H1 (cell line): ENCODE results near the gene SDF2. TPM values are rescaled to one million over a fixed set of nuclear protein-coding genes. Genes with fewer than 3 reads are reported as not detected.

Experiments
- CTCF ChIA-PET: fragments of 300-600 bp; sonication (Branson Sonifier 250); formaldehyde crosslinking; loops from one replicate; lab custom pipeline; 2021; ENCODE audit not compliant: partially characterized antibody; lab: Charles Lee
- POLR2A ChIA-PET: fragments of 300-600 bp; sonication (Branson Sonifier 250); formaldehyde crosslinking; loops from one replicate; lab custom pipeline; 2021; ENCODE audit warnings: inconsistent platforms; ENCODE audit not compliant: partially characterized antibody; lab: Charles Lee
- DNase-seq, 2 experiments: peaks; one replicate each; pipeline versions ENCODE4 v3.0.0 to v3.0.0-alpha.2; 2010 to 2022; ENCODE audit warnings: low spot score in 2 of 2, low read depth in 1 of 2, mixed read lengths in 1 of 2
- FAIRE-seq: peaks from 2 replicates; lab custom pipeline; 2011; peaks lifted over from hg19 to GRCh38; lab: Jason Lieb, UNC
- H2AFZ ChIP-seq: 2 replicates; pipeline ENCODE4 v1.8.1; 2012; ENCODE audit warnings: low read length, inconsistent platforms
- H2AK5ac ChIP-seq: 2 replicates; pipeline ENCODE4 v1.6.1; 2013; ENCODE audit warnings: low read depth, low read length
- H2BK120ac ChIP-seq: replicated peaks from 2 replicates; pipeline ENCODE3; 2013; ENCODE audit warnings: low read depth, low read length, inconsistent platforms
- H2BK12ac ChIP-seq: 2 replicates; pipeline ENCODE4 v1.6.1; 2013; ENCODE audit warnings: low read depth, low read length
- H2BK15ac ChIP-seq: 2 replicates; pipeline ENCODE4 v1.6.1; 2013; ENCODE audit warnings: low read length
- H2BK20ac ChIP-seq: 2 replicates; pipeline ENCODE4 v1.6.1; 2013; ENCODE audit warnings: low read length
- H2BK5ac ChIP-seq: 2 replicates; pipeline ENCODE4 v1.6.1; 2013; ENCODE audit warnings: low read depth, low read length
- H3K14ac ChIP-seq: 2 replicates; pipeline ENCODE4 v1.6.1; 2013; ENCODE audit warnings: inconsistent platforms; ENCODE audit not compliant: insufficient read length
- H3K18ac ChIP-seq: 2 replicates; pipeline ENCODE4 v1.6.1; 2013; ENCODE audit warnings: low read length; ENCODE audit errors: extremely low read depth
- H3K23ac ChIP-seq: 2 replicates; pipeline ENCODE4 v1.6.1; 2013; ENCODE audit warnings: inconsistent platforms; ENCODE audit not compliant: insufficient read length
- H3K23me2 ChIP-seq: 2 replicates; pipeline ENCODE4 v1.6.1; 2013; ENCODE audit warnings: low read depth, low read length
- H3K27ac ChIP-seq: 2 replicates; pipeline ENCODE4 v1.6.1; 2011; ENCODE audit warnings: low read depth, low read length, inconsistent platforms
- H3K27me3 ChIP-seq, 4 experiments: replicated peaks in 1 of 4; 1 replicate in 1 of 4; 2 replicates in 3 of 4; pipeline versions ENCODE4 v1.6.1 to v1.8.1; 2011 to 2013; ENCODE audit warnings: low read length in 3 of 4, mild to moderate bottlenecking in 3 of 4, inconsistent platforms in 2 of 4, mixed read lengths in 2 of 4, moderate library complexity in 1 of 4; ENCODE audit not compliant: control insufficient read depth in 3 of 4, insufficient read depth in 3 of 4; ENCODE audit errors: extremely low read depth in 1 of 4
- H3K36me3 ChIP-seq, 4 experiments: 2 replicates each; pipeline versions ENCODE4 v1.6.1 to v1.8.1; 2011 to 2013; ENCODE audit warnings: mild to moderate bottlenecking in 4 of 4, low read length in 3 of 4, moderate library complexity in 2 of 4, control low read depth in 1 of 4, inconsistent platforms in 1 of 4; ENCODE audit not compliant: insufficient read depth in 4 of 4, control insufficient read depth in 2 of 4
- H3K4ac ChIP-seq: replicated peaks from 2 replicates; pipeline ENCODE3; 2013; ENCODE audit warnings: low read length, low read depth, mixed read lengths, inconsistent platforms; ENCODE audit not compliant: insufficient read length
- H3K4me1 ChIP-seq, 4 experiments: replicated peaks in 1 of 4; 1 replicate in 1 of 4; 2 replicates in 3 of 4; pipeline versions ENCODE4 v1.6.1 to v1.8.1; 2011 to 2013; ENCODE audit warnings: low read length in 3 of 4, inconsistent platforms in 2 of 4, mixed read lengths in 1 of 4; ENCODE audit not compliant: insufficient read depth in 4 of 4, control insufficient read depth in 3 of 4
- H3K4me2 ChIP-seq, 2 experiments: 2 replicates each; pipeline versions ENCODE4 v1.6.1 to v1.8.1; 2011 to 2013; ENCODE audit warnings: low read depth in 2 of 2, low read length in 2 of 2, control low read depth in 1 of 2, inconsistent platforms in 1 of 2, mild to moderate bottlenecking in 1 of 2; ENCODE audit not compliant: insufficient read depth in 1 of 2
- H3K4me3 ChIP-seq, 4 experiments: fragments of 200-600, 300-600 bp in 1 of 4; sonication (generic), shearing (Covaris generic), sonication (Bioruptor Twin) in 1 of 4; 2 replicates each; pipeline versions ENCODE4 v1.5.1 to v1.8.1; 2011 to 2016; ENCODE audit warnings: low read length in 4 of 4, low read depth in 3 of 4, control low read depth in 2 of 4, inconsistent platforms in 2 of 4, mild to moderate bottlenecking in 2 of 4, mixed read lengths in 1 of 4, moderate library complexity in 1 of 4; ENCODE audit not compliant: insufficient read depth in 2 of 4; ENCODE audit errors: extremely low read depth in 1 of 4
- H3K56ac ChIP-seq: replicated peaks from 2 replicates; pipeline ENCODE3; 2013; ENCODE audit warnings: low read depth, mild to moderate bottlenecking, mixed read lengths, low read length, inconsistent platforms; ENCODE audit not compliant: insufficient read length
- H3K79me1 ChIP-seq: 2 replicates; pipeline ENCODE4 v1.6.1; 2013; ENCODE audit warnings: low read depth, low read length, control low read depth
- H3K79me2 ChIP-seq, 2 experiments: 2 replicates each; pipeline versions ENCODE4 v1.6.1 to v1.8.1; 2012 to 2013; ENCODE audit warnings: low read length in 2 of 2, mild to moderate bottlenecking in 2 of 2, inconsistent platforms in 1 of 2; ENCODE audit not compliant: insufficient read depth in 2 of 2, control insufficient read depth in 1 of 2
- H3K9ac ChIP-seq, 4 experiments: replicated peaks in 1 of 4; 1 replicate in 1 of 4; 2 replicates in 3 of 4; pipeline versions ENCODE4 v1.6.1 to v1.8.1; 2011 to 2013; ENCODE audit warnings: low read depth in 3 of 4, low read length in 3 of 4, control low read depth in 2 of 4, mild to moderate bottlenecking in 2 of 4, moderate library complexity in 2 of 4, inconsistent platforms in 1 of 4; ENCODE audit errors: extremely low read depth in 1 of 4
- H3K9me3 ChIP-seq, 2 experiments: 2 replicates each; pipeline versions ENCODE4 v1.6.1 to v1.8.1; 2012 to 2013; ENCODE audit warnings: mild to moderate bottlenecking in 2 of 2, moderate library complexity in 2 of 2, control low read depth in 1 of 2, inconsistent platforms in 1 of 2, low read depth in 1 of 2, low read length in 1 of 2, mixed read lengths in 1 of 2; ENCODE audit not compliant: insufficient read depth in 2 of 2
- H4K20me1 ChIP-seq, 2 experiments: replicated peaks in 1 of 2; 2 replicates each; pipeline versions ENCODE3 to v1.8.1; 2011 to 2013; ENCODE audit warnings: inconsistent platforms in 2 of 2, low read length in 2 of 2, mild to moderate bottlenecking in 1 of 2; ENCODE audit not compliant: insufficient read depth in 2 of 2, control insufficient read depth in 1 of 2
- H4K5ac ChIP-seq: 2 replicates; pipeline ENCODE4 v1.6.1; 2013; ENCODE audit warnings: low read length, low read depth, mixed read lengths, inconsistent platforms; ENCODE audit not compliant: insufficient read length
- H4K8ac ChIP-seq: 2 replicates; pipeline ENCODE4 v1.8.0; 2013; ENCODE audit warnings: mild to moderate bottlenecking, moderate library complexity, low read length, inconsistent platforms; ENCODE audit not compliant: insufficient read depth; ENCODE audit errors: extremely low read depth
- H4K91ac ChIP-seq: replicated peaks from 2 replicates; pipeline ENCODE3; 2013; ENCODE audit warnings: low read length, mixed read lengths, inconsistent platforms; ENCODE audit not compliant: insufficient read length
- CHD2 ChIP-seq: IDR thresholded peaks from 2 replicates; pipeline ENCODE4 v1.6.1; 2012; ENCODE audit warnings: low read length, improper control_type of control experiment
- CREB1 ChIP-seq: IDR thresholded peaks from 2 replicates; pipeline ENCODE4 v1.6.1; 2012; ENCODE audit warnings: inconsistent platforms
- FOSL1 ChIP-seq: IDR thresholded peaks from 2 replicates; pipeline ENCODE4 v1.6.1; 2011; ENCODE audit warnings: mild to moderate bottlenecking, low read depth, low read length, moderate library complexity; ENCODE audit not compliant: insufficient read depth
- GABPA ChIP-seq: IDR thresholded peaks from 2 replicates; pipeline ENCODE4 v1.6.1; 2011; ENCODE audit warnings: mild to moderate bottlenecking, low read length, moderate library complexity, borderline replicate concordance; ENCODE audit not compliant: insufficient read depth
- JUN ChIP-seq: IDR thresholded peaks from 2 replicates; pipeline ENCODE4 v1.6.1; 2011; ENCODE audit warnings: low read depth, mild to moderate bottlenecking, improper control_type of control experiment, low read length
- NANOG ChIP-seq: IDR thresholded peaks from 2 replicates; pipeline ENCODE4 v1.6.1; 2011; ENCODE audit warnings: low read length, low read depth, mild to moderate bottlenecking, inconsistent platforms; ENCODE audit not compliant: insufficient read depth, poor library complexity, severe bottlenecking
- RFX5 ChIP-seq: IDR thresholded peaks from 2 replicates; pipeline ENCODE4 v1.6.1; 2011; ENCODE audit warnings: low read depth, low read length, improper control_type of control experiment, borderline replicate concordance
- SAP30 ChIP-seq: fragments of 300-600 bp; sonication (generic); IDR thresholded peaks from 2 replicates; pipeline ENCODE4 v1.7.1; 2012; ENCODE audit warnings: low read length, moderate library complexity, mild to moderate bottlenecking, inconsistent platforms; ENCODE audit not compliant: insufficient read depth, insufficient replicate concordance
- SP4 ChIP-seq: IDR thresholded peaks from 2 replicates; pipeline ENCODE4 v1.6.1; 2012; ENCODE audit warnings: low read length, inconsistent platforms
- SUZ12 ChIP-seq: fragments of 200-600 bp; sonication (generic); IDR thresholded peaks from 2 replicates; pipeline ENCODE4 v1.6.1; 2012; ENCODE audit warnings: mild to moderate bottlenecking, inconsistent platforms, low read length, moderate library complexity, mixed read lengths
- TEAD4 ChIP-seq: IDR thresholded peaks from 2 replicates; pipeline ENCODE4 v1.6.1; 2012; ENCODE audit warnings: low read depth, low read length, inconsistent platforms, mixed read lengths
- ZNF274 ChIP-seq: IDR thresholded peaks from 2 replicates; pipeline ENCODE4 v1.7.0; 2012; ENCODE audit warnings: low read length, borderline replicate concordance; ENCODE audit errors: extremely low read depth
- WGBS, 2 experiments: shearing (Covaris generic) in 1 of 2; methylation state at CpG; one replicate each; pipeline versions ENCODE4 v1.1.6 to v1.1.7; 2013 to 2015; ENCODE audit warnings: low lambda C conversion rate in 2 of 2, mixed read lengths in 2 of 2, inconsistent platforms in 1 of 2, low coverage in 1 of 2, missing lambda C conversion rate in 1 of 2; ENCODE audit not compliant: insufficient replicate concordance in 2 of 2, insufficient coverage in 1 of 2, insufficient read length in 1 of 2; ENCODE audit errors: extremely low coverage in 1 of 2, missing lambda C conversion rate in 1 of 2; 5-methylcytosine and 5-hydroxymethylcytosine counted together
- polyA plus RNA-seq, 7 experiments: library from polyadenylated mRNA; depleted of rRNA in 3 of 7; stranded (reverse) in 5 of 7; unstranded in 2 of 7; fragments of >200 nt in 5 of 7; fragments of 200-250 nt in 2 of 7; gene quantifications; 1 replicate in 5 of 7; 2 replicates in 1 of 7; 4 replicates in 1 of 7; pipeline versions ENCODE4 v1.2.1 to v1.2.3, GENCODE V29; 2011 to 2013; ENCODE audit warnings: missing spikeins in 2 of 7, mixed read lengths in 2 of 7
- total RNA-seq: library from RNA; stranded (reverse); fragmentation: NEBNext Ultra II Directional; extraction: Animal tissue kit (Norgen Biotek cat#: 25700); gene quantifications from 2 replicates; pipeline ENCODE4 v1.2.1, GENCODE V29; 2021
- TF ChIP-seq, protein P1 (sequence below): IDR thresholded peaks from 2 replicates; pipeline ENCODE4 v1.6.1; 2012; ENCODE audit warnings: inconsistent platforms

Gene SDF2
- total and polyA plus RNA-seq, 2 of the 8 experiments (the other 6 are each of a cell fraction or from before 2014, with no cell fraction given): 44.8 to 65.4 TPM

DNA sequence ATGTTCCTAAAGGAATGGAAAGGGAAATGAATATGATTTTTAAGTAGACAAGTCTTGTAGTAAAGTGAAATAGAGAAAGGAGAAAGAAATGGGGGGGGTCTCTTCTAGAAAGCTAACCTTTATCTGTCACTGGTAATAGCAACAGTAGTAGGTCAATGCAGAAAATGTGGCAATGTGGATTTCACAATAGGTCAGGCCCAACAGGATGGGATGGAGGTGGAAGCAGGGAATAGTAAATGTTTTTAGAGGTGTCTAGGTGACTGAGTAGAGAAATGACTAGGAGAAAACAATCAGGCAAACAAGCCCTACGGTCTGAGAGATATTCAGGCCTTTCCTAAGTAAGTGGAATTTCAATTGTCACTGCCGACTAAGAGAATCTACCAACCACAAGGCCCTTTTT lies 41.7 kb downstream of the SDF2 start:
- Histone ChIP-seq H2BK120ac (no peak overlapping the region), H2AK5ac (no peak overlapping the region), H4K5ac (no peak overlapping the region), H4K20me1 (peaks cover 2 to 6% of the 10 kb centered on the region in 2 experiments), H4K8ac (no peak overlapping the region), H3K79me1 (0 out of 2 replicates have a peak, but pooled peaks cover 2% of the 10 kb centered on the region), H2BK12ac (no peak overlapping the region), H3K23me2 (no peaks in the 10 kb centered on the region), H2BK15ac (no peak overlapping the region), H3K4me1 (no peaks in the 10 kb centered on the region), H3K14ac (no peak overlapping the region), H3K27me3 (no peaks in the 10 kb centered on the region), H3K56ac (no peak overlapping the region), H3K23ac (no peak overlapping the region), H3K4me3 (no peak overlapping the region), H3K9ac (no peak overlapping the region), H2BK20ac (no peak overlapping the region), H2BK5ac (no peak overlapping the region), H3K27ac (no peak overlapping the region), H3K4me2 (no peak overlapping the region), H2AFZ (no peak overlapping the region), H4K91ac (no peak overlapping the region), H3K36me3 (peaks cover 66 to 95% (median 87%) of the 10 kb centered on the region in 4 experiments), H3K79me2 (no peaks in the 10 kb centered on the region), H3K9me3 (no peaks in the 10 kb centered on the region), H3K4ac (no peak overlapping the region), H3K18ac (no peak overlapping the region)
- FAIRE-seq (no peak), DNase-seq (no peak)
- 100% methylated on average over 2 of the region's 2 CpGs; no CpG with 5 or more reads in 1 of the 2 experiments for WGBS, 2 experiments
- CTCF ChIA-PET: interaction anchor here (0.6 to 2.1 kb wide), 3 partner anchors 10 to 172 kb away, joined by 3 to 11 read pairs (median 5); no protein-coding TSS in a partner anchor
- POLR2A ChIA-PET: interaction anchor here (0.9 to 14.8 kb wide), 5 partner anchors 8 to 90 kb away, joined by 3 to 163 read pairs (median 4); no protein-coding TSS in a partner anchor
- TF ChIP-seq SP4: no peak
- TF ChIP-seq JUN: no peak
- TF ChIP-seq SUZ12: no peak
- TF ChIP-seq NANOG: no peak
- no peak for TF ChIP-seq SAP30
- TF ChIP-seq, protein P1, sequence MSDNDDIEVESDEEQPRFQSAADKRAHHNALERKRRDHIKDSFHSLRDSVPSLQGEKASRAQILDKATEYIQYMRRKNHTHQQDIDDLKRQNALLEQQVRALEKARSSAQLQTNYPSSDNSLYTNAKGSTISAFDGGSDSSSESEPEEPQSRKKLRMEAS: no peak
- TF ChIP-seq CREB1: no peak
- TF ChIP-seq GABPA: no peak
- TF ChIP-seq CHD2: no peak
- no peak for TF ChIP-seq TEAD4
- TF ChIP-seq RFX5: no peak
- no peak for TF ChIP-seq ZNF274
- TF ChIP-seq FOSL1: no peak
